ENCODE measurements around the gene EPHB6. TPM values are rescaled to one million over a fixed set of nuclear protein-coding genes. Genes with fewer than 3 reads are reported as not detected.

Gene EPHB6
- total RNA-seq, 1 experiment from 2014 or later: 12.6 TPM

DNA sequence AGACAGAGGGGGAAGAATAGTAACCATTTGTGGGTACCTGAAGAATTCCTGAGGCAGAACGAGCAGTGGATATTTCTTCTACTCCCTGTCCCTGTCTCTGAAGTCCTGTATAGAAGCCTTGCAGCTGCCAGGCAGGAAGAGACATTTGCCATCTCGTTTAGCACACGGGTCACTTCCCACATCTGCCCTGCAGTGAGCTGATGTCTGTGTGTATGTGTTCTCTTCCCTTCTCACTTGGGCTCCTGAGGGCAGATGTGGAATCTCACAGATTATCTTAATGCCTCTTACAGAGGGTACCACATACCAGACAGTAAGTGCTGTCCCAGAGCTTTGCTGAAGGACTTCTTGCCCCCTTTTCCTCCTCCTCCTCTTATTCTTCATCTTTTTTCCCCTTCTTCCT, 44.8 kb downstream of the EPHB6 start:
- BruUV-seq (replicated peaks): no TSS peak
- CTCF ChIA-PET: interaction anchor here (0.8 to 1.5 kb wide), 3 partner anchors 10 to 103 kb away, joined by 3 to 4 read pairs (median 3); no protein-coding TSS in a partner anchor
- H4K20me1 ChIP-seq (ENCODE audit: insufficient read depth): no peaks in the 10 kb centered on the region

More for the DNA sequence above, 44.8 kb downstream of the EPHB6 start:
- no peak overlapping the region for H3K9ac ChIP-seq (ENCODE audit: low read length)
- no peaks in the 10 kb centered on the region for H3K4me1 ChIP-seq (ENCODE audit: control insufficient read depth in 1 of 2, insufficient read depth in 2 of 2, low read length in 2 of 2)
- H3K27me3 ChIP-seq (ENCODE audit: insufficient read depth, low read length): peaks cover 33% of the 10 kb centered on the region
- DNase-seq (ENCODE audit: low read depth, low spot score) (no peak), ATAC-seq (no peak)
- intact Hi-C loops (cut with micrococcal nuclease): no loop called here
- no peaks in the 10 kb centered on the region for H3K9me2 ChIP-seq (ENCODE audit: insufficient read depth)
- ChIA-PET RAD21 (ENCODE audit: low non-redundant PET in 1 of 2, low total read pairs in 2 of 2, uncharacterized antibody in 2 of 2, unreplicated experiment in 2 of 2) (no interaction called here), POLR2A (no interaction called here)
- H3K4me3 ChIP-seq (replicated peaks in 1 of 2; ENCODE audit: low read depth in 1 of 2, low read length in 2 of 2): no peak overlapping the region
- no peaks in the 10 kb centered on the region for H3K36me3 ChIP-seq (ENCODE audit: control insufficient read depth in 1 of 2, insufficient read depth in 2 of 2, low read length in 2 of 2)
- TF ChIP-seq CEBPB (IDR thresholded peaks at IDR 0.05; ENCODE audit: low read depth): no peak
- TF ChIP-seq, protein P1, sequence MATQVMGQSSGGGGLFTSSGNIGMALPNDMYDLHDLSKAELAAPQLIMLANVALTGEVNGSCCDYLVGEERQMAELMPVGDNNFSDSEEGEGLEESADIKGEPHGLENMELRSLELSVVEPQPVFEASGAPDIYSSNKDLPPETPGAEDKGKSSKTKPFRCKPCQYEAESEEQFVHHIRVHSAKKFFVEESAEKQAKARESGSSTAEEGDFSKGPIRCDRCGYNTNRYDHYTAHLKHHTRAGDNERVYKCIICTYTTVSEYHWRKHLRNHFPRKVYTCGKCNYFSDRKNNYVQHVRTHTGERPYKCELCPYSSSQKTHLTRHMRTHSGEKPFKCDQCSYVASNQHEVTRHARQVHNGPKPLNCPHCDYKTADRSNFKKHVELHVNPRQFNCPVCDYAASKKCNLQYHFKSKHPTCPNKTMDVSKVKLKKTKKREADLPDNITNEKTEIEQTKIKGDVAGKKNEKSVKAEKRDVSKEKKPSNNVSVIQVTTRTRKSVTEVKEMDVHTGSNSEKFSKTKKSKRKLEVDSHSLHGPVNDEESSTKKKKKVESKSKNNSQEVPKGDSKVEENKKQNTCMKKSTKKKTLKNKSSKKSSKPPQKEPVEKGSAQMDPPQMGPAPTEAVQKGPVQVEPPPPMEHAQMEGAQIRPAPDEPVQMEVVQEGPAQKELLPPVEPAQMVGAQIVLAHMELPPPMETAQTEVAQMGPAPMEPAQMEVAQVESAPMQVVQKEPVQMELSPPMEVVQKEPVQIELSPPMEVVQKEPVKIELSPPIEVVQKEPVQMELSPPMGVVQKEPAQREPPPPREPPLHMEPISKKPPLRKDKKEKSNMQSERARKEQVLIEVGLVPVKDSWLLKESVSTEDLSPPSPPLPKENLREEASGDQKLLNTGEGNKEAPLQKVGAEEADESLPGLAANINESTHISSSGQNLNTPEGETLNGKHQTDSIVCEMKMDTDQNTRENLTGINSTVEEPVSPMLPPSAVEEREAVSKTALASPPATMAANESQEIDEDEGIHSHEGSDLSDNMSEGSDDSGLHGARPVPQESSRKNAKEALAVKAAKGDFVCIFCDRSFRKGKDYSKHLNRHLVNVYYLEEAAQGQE (IDR thresholded peaks at IDR 0.05; ENCODE audit: low read depth): no peak
- TF ChIP-seq EZH2phosphoT487 (IDR thresholded peaks at IDR 0.05; ENCODE audit: borderline replicate concordance): no peak
- no peak for TF ChIP-seq SP1 (IDR thresholded peaks at IDR 0.05; ENCODE audit: low read depth)
- TF ChIP-seq SIN3A (IDR thresholded peaks at IDR 0.05; ENCODE audit: low read depth): no peak
- TF ChIP-seq, protein P2, sequence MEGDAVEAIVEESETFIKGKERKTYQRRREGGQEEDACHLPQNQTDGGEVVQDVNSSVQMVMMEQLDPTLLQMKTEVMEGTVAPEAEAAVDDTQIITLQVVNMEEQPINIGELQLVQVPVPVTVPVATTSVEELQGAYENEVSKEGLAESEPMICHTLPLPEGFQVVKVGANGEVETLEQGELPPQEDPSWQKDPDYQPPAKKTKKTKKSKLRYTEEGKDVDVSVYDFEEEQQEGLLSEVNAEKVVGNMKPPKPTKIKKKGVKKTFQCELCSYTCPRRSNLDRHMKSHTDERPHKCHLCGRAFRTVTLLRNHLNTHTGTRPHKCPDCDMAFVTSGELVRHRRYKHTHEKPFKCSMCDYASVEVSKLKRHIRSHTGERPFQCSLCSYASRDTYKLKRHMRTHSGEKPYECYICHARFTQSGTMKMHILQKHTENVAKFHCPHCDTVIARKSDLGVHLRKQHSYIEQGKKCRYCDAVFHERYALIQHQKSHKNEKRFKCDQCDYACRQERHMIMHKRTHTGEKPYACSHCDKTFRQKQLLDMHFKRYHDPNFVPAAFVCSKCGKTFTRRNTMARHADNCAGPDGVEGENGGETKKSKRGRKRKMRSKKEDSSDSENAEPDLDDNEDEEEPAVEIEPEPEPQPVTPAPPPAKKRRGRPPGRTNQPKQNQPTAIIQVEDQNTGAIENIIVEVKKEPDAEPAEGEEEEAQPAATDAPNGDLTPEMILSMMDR (IDR thresholded peaks at IDR 0.05 in 2 of 3, conservative IDR thresholded peaks at IDR 0.05 in 1 of 3; ENCODE audit: borderline replicate concordance in 1 of 3, insufficient read depth in 1 of 3, low read depth in 2 of 3, low read length in 2 of 3): no peak
- TF ChIP-seq ELF1 (IDR thresholded peaks at IDR 0.05; ENCODE audit: borderline replicate concordance, low read depth): no peak
- no peak for TF ChIP-seq POLR2A (IDR thresholded peaks at IDR 0.05; ENCODE audit: borderline replicate concordance, extremely low read depth, insufficient read depth, insufficient read length)
- no peak for TF ChIP-seq SRF (IDR thresholded peaks at IDR 0.05; ENCODE audit: low read depth)
- no peak for TF ChIP-seq CBX3 (IDR thresholded peaks at IDR 0.05; ENCODE audit: low read depth)
- no peak for TF ChIP-seq EZH2 (IDR thresholded peaks at IDR 0.05)
- TF ChIP-seq FOSL1 (IDR thresholded peaks at IDR 0.05; ENCODE audit: low read depth): no peak
- TF ChIP-seq, protein P3, sequence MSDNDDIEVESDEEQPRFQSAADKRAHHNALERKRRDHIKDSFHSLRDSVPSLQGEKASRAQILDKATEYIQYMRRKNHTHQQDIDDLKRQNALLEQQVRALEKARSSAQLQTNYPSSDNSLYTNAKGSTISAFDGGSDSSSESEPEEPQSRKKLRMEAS (IDR thresholded peaks at IDR 0.05): no peak
- H2AFZ ChIP-seq (ENCODE audit: low read depth, low read length, poor library complexity, severe bottlenecking): no peak overlapping the region
- H3K27ac ChIP-seq (ENCODE audit: low read depth, low read length): no peak overlapping the region
- H3K9me3 ChIP-seq (ENCODE audit: control insufficient read depth in 1 of 2, insufficient read depth in 1 of 2, low read depth in 1 of 2, low read length in 2 of 2): no peaks in the 10 kb centered on the region
- H3K4me2 ChIP-seq (ENCODE audit: low read length): no peak overlapping the region
- no peaks in the 10 kb centered on the region for H3K79me2 ChIP-seq (ENCODE audit: insufficient read depth, low read length)
